GM19193 (cell line): ENCODE results near the gene HSD17B1.

Experiments
- POLR2A ChIP-seq: IDR thresholded peaks from 4 replicates; pipeline ENCODE4 v1.6.1; 2011; ENCODE audit not compliant: insufficient read depth, insufficient read length; ENCODE audit errors: extremely low read depth

Gene HSD17B1

GRCh38 chr17:42568341-42569111, 15.8 kb downstream of the HSD17B1 start:
- TF ChIP-seq POLR2A, result no peak

DNA sequence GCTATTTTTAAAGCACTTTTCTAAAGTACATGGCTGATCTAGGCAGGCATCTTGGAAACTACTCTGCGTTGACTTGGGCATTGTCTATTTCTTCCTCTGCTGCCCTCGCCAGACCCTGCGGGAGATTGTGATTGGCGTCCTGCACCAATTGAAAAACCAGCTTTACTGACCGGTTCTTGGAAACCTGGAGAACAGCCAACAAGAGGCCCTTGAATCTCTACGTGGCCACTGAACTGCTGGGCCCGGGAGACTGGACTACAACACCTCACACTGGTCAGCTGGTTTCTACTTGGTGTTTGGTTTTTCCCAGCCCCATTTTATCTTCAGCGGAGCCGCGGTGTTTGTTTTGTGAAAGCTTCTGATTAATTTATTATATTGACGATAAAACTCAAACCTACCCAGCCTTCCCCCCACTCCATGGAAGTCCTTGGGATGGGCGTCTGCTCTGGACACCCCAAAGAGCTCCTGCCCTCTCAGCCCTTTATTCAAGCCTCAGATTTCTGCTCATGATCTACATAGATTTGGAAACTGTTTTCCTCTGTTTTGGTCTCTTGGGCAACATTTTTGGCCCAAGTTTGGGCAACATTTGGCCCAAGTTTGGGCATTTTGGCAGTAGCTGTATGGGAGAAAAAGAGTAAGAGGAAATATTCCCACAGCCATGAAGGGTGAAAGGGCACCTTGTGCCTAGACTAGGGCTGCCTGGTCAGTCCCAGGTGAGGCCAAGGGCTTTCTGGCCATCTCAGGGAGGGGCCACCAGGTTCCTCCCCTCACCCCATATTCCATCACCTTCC, 18.9 kb downstream of the HSD17B1 start:
- no peak for TF ChIP-seq POLR2A

DNA sequence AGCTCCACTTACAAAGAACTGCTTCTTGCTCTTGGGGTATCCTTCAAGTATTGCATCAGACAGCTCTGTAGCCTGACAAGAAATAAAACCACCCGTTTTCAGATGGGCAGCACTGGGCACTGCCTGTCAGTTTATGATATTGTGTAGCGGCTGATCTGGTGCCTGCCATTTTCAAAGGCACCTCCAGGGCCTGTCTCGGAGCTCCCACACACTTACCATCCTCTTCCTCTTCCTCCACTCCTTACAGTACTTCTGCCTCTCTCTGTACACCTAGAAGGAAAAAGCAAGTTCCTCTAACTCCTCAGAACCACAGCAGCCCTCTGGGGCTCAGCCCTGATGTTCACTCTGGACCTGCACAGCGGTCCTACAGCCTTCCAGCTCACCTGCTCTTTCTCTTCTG, 20.4 kb downstream of the HSD17B1 start:
- no peak for TF ChIP-seq POLR2A

DNA sequence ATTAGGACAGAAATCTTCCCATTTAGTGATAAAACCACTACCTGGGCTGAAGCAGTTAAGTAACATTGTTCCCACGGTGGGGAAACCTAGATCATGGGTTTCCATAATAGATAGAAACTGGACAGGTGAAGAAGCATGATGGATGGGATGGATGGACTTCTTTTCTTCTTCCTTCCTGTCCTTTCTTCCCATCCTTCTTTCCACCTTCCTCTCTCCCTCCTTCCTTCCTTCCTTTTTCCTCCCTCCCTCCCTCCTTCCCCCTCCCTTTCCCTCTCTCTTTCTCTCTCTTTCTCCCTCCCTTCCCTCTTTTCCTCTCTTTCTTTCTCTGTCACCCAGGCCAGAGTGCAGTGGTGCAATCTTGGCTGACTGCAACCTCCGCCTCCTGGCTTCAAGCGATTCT, 21.7 kb downstream of the HSD17B1 start:
- no peak for TF ChIP-seq POLR2A

- TF ChIP-seq POLR2A, result no peak
These were observed 24.4 kb downstream of the HSD17B1 start for GRCh38 chr17:42577140-42577531.

- peak; percentile 90 for TF ChIP-seq POLR2A
These were observed 25.0 kb downstream of the HSD17B1 start, which contains the start of gene PSMC3IP for GRCh38 chr17:42577532-42578281. TSS of gene PSMC3IP (minus strand) at chr17:42577729. CDS start at chr17:42577686, 43 bp downstream.

DNA sequence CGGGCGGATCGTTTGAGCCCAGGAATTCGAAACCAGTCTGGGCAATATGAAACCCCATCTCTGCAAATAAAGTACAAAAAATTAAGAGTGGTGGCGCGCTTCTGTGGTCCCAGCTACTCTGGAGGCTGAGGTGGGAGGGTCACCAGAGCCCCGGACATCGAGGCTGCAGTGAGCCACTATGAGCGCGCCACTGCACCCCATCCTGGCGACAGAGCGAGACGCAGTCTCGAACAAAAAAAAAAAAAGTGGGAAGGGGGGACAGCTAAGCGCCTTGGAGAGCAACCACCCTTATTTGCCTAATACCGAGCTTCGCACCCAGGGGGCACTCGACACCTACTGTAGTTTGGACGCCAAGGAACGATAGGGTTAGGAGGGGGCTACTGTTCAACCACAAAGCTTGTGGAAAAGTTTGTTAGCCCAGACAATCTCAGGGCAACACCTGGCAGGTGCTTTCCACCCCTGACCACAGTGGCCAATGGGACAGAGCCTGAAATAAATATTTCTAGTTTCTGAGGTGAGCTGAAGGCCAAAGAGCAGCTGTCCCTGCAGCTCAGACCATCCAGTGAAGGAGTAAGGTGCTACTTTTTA, 25.7 kb downstream of the HSD17B1 start:
- TF ChIP-seq POLR2A, result no peak

- no peak for TF ChIP-seq POLR2A
These were observed 27.2 kb downstream of the HSD17B1 start for GRCh38 chr17:42579794-42580551.

DNA sequence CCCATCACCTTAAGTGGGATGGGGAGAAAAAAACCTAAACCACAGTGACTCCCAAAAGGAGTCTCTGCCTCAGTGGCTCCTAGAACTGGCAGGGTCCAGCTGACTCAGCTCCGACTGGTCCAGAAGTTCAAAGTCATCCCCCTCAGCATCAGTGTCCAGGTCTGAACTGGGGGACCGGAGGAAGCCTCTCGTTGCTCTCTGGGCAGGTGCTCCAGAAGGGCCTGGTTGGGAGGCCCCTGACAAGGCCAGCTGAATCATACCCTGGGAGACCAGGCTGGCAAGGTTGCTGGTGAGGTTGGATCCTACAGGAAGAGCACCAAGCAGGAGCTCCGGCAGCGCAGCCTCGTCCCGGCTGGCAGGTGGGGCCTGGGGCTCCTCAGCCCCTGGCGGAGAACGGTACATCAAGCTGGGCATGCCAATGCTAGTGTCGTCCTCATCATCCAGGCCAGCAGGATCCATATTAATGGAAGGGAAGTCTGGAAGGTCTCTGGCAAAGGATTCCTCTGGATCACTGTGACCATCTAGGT, 29.1 kb downstream of the HSD17B1 start:
- no peak for TF ChIP-seq POLR2A

- no peak for TF ChIP-seq POLR2A
These were observed 32.2 kb downstream of the HSD17B1 start for GRCh38 chr17:42584880-42585279.

GRCh38 chr17:42585353-42585752, 32.6 kb downstream of the HSD17B1 start:
- TF ChIP-seq POLR2A, result no peak

GRCh38 chr17:42586514-42587230, 33.9 kb downstream of the HSD17B1 start:
- TF ChIP-seq POLR2A, result no peak

- TF ChIP-seq POLR2A, result no peak
These were observed 38.2 kb downstream of the HSD17B1 start for GRCh38 chr17:42590886-42591285.
